LNCAP (cell line): ENCODE measurements around the gene IL1RAPL2.

Experiments
- TF ChIP-seq, protein P1 (sequence below): fragments of 450-650 bp; IDR thresholded peaks from 2 replicates; pipeline ENCODE4 v1.5.1; 2017; ENCODE audit warnings: mild to moderate bottlenecking

Gene IL1RAPL2

DNA sequence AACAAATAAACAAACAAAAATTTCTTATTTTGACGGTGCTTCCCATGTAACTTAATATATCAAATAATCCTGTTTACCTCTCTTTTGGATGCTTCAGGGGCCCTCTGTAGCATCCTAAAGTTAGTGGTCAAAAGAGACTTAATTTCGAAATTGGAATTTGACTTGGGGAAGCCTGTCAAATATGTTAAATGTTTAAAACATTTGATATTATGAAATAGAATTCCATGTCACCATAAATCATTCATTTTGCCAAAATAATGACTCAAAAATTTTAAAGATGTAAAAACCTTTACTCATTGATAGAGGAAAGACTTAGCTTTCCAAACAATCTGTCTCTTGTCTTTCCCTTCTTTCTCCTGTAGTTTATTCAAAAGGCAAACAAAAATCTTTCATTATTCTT, 675.1 kb downstream of the IL1RAPL2 start:
- TF ChIP-seq, protein P1, sequence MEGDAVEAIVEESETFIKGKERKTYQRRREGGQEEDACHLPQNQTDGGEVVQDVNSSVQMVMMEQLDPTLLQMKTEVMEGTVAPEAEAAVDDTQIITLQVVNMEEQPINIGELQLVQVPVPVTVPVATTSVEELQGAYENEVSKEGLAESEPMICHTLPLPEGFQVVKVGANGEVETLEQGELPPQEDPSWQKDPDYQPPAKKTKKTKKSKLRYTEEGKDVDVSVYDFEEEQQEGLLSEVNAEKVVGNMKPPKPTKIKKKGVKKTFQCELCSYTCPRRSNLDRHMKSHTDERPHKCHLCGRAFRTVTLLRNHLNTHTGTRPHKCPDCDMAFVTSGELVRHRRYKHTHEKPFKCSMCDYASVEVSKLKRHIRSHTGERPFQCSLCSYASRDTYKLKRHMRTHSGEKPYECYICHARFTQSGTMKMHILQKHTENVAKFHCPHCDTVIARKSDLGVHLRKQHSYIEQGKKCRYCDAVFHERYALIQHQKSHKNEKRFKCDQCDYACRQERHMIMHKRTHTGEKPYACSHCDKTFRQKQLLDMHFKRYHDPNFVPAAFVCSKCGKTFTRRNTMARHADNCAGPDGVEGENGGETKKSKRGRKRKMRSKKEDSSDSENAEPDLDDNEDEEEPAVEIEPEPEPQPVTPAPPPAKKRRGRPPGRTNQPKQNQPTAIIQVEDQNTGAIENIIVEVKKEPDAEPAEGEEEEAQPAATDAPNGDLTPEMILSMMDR: no peak

DNA sequence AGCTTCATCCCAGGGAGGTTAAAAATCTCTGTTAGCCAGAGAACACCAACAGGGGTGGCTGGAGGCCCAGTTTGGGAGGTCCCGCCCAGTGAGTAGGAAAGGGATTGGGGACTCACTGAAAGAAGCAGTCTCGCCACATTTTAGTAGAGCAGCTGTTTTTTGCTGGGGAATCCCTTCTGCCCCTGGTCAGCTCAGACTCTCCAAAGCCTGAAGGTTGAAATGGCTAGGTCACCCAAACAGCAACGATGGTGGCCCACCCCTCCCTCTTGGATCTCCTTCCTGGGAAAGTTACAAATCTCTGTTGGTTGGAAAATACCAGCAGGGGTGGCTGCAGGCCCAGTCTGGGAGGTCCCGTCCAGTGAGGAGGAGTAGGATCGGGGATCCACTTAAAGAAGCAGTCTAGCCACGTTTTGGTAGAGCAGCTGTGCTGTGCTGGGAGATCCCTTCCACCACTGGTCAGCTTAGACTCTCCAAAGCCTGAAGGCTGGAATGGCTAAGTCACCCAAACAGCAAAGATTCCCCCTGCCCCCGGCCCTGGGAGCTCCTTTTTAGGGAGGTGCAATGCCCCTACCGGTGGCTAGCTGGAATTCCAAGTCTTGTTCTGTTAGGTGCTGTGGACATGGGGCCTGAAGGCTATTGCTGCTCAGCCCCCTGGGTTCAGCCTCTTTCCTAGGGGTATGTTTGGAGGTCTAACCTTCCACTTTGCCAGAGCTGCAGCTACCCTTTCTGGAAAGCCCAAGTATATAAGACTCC, 694.5 kb downstream of the IL1RAPL2 start:
- TF ChIP-seq, protein P1: no peak

DNA sequence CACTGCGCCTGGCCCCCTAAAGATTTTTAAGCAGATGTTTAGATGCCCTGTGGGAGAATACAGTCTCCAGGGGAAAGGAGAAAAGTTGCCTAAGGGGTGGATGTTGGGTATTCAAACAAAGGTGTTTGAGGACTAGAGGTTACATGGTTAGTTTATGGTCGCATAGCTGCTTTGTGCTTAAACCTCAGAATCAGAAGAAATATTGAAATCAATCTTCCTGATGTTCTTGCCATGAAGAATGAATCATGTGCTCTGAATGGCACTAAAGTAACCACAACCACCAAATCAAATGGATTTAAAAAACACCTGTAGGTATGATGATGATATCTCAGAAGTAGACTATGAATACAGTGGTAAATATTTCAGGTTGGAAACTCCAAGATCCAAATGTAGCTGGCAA, 697.2 kb downstream of the IL1RAPL2 start:
- TF ChIP-seq, protein P1: no peak

DNA sequence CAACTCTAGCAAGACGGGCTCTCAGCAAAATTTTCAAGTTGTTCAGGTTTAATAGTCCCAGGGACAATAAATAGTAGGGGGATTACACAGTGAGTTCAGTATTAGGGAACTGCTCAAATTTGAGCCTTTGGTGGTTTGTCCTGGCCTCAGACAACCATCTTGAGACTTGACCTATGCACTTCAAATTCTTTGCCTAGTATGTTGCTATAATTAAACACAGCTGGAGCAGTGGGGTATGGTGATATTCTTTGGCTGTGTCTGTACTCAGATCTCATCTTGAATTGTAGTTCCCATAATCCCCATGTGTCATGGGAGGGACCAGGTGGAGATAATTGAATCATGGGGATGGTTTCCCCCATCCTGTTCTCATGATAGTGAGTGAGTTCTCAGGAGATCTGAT, 697.8 kb downstream of the IL1RAPL2 start:
- TF ChIP-seq, protein P1: no peak

DNA sequence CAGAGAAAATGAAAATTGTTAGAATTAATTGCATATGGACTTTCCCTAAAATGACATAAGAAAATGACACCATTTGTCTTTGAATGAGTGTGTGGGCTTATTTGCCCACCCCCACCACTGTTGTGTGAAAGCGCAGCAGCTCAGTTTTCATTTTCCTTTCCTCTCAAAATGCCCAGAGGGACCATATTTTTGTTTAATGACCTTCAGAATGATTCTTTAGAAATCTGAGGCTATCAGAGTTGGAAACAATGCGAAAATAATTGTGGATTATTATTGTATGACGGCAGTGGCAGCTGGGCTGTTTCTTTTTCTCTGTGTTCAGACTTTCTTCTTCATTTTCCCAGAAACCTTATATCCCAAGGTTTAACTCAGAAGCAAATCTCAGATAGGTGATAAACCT, 699.1 kb downstream of the IL1RAPL2 start:
- TF ChIP-seq, protein P1: no peak

DNA sequence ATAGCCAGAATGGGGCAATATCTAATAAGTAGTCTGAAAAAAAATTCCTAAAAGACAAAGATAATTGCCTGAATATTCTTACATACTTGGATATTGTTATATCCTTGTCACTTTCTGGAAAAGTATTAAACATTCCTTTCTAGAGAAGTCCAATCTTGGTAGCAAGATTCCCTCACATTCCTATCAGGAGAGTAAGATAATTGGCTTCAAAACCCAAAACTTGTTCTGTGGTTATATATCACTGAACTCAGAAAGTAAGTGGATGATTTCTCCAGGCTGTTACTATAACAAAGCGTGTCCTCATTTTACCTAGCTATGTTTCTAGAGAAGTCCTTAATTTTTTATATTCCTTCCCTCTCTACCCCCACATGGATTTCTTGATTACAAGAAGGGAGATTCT, 700.5 kb downstream of the IL1RAPL2 start:
- TF ChIP-seq, protein P1: no peak

DNA sequence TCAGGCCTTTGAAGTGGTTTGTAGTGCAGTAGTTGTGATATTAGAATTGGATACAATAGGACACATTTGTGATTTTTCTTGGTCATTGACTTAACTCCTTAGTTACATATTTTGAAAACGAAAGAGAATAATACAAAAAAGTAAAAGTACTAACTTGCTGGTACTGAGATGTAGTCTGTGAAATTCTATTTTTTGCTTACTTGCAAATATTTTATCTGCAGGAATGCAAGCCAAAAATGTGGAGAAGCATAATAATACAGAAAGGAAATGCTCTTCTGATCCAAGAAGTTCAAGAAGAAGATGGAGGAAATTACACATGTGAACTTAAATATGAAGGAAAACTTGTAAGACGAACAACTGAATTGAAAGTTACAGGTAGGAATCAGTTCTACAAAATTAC, 701.2 kb downstream of the IL1RAPL2 start:
- TF ChIP-seq, protein P1: no peak

DNA sequence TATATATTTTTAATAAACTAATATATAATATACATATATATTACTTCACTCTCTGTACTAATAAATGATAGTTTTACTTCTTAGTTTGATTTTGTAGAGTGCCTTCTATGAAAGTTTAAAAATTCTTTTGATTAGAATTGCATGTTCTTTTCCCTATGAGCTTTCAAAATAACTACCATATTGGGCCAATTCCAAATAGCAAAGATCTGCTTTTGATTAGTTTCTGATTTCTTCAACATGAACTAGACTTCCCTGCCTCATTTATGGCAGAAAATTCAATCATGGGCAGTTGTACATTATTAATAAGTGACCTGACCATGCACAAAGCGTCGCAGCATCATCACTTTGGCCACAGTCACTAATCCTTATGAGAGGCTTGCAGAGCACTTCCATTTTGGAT, 703.4 kb downstream of the IL1RAPL2 start:
- TF ChIP-seq, protein P1: no peak
